COR-L47 (cell line): ENCODE measurements around the gene ARHGEF7.
A peak's percentile ranks its signal among the peaks of the same experiment; 100 is the strongest.

ENCODE experiments used
- DNase-seq: peaks from one replicate; lab custom pipeline; 2025; lab: John Stamatoyannopoulos, UW

Gene ARHGEF7

DNA sequence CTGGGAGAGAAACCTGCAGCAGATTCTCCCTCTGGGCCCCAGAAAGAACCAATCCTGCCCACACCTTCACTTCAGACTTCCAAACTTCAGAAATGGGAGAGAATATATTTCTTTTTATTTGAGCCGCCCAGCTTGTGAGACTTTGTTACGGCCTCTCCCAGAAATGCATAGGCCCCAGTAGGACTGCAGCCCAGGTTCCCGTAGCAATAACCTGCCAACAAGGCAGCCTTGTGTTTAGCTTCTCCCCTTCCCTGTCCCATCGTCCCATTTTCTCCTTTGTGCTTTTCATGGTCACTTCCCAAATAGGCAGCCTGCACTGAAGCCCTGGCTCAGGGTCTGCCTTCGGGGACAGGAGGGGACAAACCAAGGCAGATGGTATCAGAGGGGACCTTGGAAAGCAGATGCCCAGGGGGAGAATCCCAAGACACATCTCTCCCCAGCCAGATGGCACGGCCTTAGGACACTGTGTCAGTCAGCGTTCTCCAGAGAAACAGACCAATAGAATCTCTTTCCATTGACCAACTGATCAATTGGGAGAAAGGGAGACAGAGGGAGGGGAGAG, 3.7 kb upstream of the ARHGEF7 start:
- DNase-seq = no peak

DNA sequence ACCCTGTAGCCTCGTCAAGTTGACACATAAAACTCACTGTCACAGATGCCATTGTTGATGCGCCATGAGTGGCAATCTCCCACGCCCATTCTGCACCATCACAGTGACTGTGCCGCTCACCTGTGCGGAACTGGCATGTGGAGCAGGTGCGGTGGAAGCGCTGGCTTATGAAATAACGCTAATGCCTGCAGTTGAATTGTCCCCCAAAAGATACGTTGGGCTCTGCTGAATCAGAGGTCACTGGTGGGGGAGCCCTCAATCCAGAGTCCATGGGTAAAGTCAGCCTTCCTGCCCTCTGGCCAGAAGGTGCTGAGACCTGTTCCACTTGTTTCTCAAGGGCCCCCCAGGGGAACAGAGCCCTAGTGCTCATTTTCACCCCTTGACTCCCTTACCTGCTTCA, 2.9 kb upstream of the ARHGEF7 start:
- DNase-seq = no peak

DNA sequence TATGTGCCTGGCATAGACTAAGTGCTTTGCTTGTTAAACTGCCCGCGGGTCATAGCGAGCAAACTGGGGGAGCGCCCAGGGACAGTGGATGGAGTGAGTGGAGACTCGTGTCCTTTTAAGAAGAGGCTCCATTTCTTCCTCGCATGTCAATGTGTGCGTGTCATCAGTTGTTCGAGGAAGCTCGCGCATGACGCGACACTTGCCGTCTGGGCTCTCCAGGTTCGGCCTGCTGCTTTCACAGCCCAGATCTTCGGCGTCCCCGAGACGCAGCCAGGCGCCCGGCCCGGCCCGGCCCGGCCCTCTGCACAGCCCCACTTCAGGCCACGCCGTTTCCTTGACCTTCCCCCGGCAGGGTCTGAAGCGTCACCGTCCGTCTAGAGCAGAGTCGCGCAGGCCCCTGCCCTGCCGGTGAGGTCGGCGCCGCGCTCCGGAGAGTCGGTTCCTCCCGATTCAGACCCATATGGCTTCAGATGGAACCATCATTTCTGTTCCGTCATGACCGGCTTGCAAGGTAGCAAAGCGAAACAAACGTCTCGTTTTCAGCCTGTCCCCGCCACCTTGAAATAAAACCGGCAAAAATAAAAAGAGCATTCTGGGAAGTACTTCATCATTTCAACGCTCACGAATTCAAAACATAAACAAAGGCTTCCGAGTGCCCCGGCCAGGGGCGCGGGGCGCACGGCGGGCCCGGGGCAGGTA, 599 bp upstream of the ARHGEF7 start:
- peak; percentile 35 for DNase-seq

DNA sequence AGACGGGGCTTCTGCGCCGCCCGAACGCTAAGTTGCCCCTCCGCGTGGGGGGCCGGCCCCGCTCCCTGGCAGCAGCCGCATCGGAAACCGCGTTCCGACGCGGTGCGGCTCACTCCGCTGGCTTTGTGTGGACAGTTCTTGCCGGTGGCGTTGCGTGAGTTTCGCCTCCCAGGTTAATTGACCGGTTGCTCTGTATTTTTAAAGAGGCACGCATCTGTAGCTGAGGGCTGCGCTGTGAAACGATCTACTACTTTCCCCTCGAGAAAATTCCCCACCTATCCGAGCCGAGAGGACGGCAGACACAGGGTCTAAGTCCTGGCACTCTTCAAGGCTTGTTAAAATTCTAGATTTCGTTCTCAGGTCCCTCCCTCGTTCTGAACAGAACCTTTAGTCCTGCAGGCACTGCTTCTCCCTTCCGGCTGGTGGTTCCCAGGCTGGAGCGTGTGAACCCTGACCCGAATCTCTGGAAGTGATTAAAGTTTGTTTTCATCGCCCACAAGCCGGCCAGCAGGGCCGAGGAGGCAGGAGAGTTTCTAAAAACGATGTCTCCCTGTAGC, 933 bp downstream of the ARHGEF7 start:
- peak; percentile 31 for DNase-seq

DNA sequence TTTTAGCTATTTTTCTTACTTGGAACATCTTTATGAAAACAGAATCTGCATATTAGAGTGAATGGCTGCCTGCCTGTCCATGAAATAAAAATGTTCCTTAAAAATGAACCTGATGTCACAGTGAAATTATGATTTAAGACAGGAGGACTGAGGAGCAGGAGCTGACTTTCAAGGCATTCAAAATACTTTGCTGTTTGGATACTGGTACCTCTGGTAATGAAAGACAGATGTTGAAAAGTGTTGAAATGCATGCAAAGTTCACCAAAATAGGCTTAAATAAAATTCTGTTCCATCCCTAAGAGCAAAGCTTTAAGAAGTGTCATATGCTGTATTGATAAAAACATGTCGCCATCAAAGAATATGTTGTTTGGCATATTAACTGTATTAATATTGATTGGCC, 1.7 kb downstream of the ARHGEF7 start:
- DNase-seq = no peak

DNA sequence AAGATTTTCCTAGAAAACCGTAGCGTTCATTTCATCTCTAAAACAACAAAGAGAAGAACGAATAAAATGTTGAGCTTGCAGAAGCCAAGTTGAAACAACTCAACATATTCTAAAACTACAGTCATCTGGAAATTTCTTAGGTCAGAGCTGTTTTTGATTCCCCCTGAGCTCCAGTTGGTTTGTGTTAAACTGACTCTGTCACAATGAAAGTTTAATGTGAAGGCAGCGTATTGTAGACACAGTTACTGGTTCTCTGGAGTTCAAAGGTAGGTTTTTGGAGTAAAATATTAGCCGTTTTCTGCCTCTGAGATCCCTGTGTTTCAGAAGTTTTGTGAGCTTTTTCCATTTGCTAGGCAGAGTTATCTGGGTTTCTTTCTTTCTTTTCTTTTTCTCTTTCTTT, 2.2 kb downstream of the ARHGEF7 start:
- DNase-seq = no peak

DNA sequence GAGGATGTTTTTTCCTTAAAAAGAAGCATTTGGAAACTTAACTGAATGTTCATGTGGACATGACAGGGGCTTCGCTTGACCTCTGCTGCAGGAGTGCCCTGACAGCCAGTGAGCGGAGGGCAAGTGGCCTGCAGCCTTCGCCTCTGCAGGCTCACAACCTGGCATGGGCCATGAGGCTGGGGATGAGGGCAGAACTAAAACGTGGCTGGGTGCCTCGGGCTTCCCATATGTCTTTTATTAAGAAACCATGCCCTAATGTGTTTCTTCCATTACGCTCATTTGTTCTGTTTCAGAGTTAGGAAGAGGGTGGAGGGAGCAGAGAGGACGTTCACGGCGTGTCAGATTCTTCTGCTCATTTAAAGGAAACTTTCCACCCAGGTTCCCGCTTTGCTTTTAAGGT, 2.9 kb downstream of the ARHGEF7 start:
- DNase-seq = no peak

DNA sequence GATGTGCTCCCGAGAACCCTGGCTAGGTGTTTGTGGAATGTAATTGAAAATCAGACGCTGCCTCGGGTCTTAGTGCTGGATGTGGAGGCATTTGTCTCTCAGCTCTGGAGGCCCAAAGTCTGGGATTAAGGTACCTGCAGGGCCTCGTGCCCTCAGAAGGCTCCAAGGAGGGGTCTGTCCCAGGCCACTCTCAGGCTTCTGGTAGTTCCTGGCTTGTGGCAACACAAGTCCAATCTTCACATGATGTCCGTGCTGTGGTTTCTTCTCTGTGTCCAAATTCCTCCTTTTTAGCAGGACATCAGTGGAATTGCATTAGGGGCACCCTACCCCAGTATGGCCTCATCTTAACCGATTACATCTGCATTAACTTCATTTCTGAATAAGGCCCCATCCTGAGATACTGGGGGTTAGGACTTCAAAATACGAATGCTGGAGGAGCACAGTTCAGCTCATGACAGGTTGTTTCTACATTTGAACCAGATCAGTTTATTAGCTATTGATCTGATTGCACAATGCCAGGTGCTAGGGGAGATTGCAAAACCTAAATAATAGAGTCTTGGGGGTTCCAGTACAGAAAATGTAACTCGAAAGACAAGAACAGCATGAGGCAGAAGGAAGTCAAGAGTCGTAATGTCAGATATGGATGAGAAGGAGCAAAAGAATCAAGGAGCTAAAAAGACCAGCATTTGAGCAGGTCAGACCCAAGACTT, 3.9 kb downstream of the ARHGEF7 start:
- no peak for DNase-seq

DNA sequence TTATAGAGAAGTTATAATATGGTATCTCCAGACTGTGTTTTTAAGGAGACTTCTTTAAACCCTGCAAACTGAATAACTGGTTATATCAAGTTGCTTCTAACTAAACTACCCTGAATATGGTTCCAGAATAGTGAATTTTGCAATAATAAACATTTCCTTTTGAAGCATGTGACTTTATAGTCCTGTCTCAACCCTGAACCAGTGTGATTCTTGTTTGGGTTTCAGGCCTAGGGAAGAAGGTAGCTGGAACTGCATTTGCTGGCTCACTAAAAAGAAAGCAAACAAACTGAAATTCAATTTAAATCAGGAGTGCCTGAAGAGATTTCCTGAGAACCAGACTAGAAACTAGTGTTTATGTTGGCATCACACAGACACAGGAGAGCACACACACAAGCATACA, 4.9 kb downstream of the ARHGEF7 start:
- no peak for DNase-seq

DNA sequence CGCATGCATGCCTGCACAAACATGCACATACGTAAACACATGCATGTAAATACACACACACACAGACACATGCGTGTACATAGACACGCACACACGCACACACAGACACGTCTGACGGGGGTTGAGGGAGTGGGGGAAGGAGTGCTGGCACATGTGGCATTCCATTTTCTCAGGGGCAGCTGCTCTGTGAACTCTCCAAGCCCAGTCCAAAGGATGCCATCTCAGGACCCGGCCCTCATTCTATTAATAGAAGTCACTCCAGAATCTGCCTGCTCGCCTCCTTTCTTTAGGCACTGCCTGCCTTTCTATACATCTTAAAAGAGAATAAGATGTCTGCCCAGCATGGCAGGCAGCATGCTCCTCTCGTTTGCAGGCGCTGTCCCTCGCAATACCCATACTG, 5.3 kb downstream of the ARHGEF7 start:
- DNase-seq = no peak

DNA sequence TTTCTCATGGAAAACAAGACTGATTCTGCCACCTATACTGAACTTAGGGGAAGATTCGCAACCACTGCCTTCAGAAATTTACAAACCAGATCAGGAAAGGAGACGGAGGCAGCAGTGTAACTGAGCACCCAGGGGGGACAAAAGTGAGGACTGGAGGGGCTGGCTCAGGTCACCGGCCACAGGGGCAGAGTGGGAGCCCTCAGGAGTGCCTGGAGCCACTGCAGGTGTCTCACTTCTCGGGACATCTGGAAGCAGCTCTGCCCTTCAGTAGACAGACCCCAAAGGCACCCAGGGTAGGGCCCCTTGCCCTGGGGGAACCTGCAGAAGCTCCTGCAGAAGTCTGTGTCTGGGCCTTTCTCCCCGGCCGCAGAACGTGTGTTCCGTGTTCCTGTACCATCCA, 5.8 kb downstream of the ARHGEF7 start:
- no peak for DNase-seq

DNA sequence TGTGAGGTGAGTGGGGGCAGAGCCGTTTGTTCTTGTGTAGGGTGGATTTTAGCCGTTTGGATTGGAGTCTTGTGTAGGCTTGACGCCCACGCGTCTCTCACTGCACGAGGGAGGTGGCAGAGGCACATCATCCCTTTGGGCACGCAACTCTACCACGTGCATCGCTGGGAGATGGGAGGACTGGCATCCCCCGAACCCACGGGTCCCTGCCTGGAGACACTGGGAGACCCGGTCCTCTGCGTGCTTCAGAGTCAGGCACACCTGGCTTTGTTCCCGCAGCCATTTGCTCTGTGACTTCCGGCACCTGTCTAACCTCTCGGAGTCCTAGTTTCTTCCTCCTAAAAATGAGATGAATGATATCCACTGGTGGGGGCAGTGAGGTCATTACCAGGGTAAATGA, 6.4 kb downstream of the ARHGEF7 start:
- no peak for DNase-seq

DNA sequence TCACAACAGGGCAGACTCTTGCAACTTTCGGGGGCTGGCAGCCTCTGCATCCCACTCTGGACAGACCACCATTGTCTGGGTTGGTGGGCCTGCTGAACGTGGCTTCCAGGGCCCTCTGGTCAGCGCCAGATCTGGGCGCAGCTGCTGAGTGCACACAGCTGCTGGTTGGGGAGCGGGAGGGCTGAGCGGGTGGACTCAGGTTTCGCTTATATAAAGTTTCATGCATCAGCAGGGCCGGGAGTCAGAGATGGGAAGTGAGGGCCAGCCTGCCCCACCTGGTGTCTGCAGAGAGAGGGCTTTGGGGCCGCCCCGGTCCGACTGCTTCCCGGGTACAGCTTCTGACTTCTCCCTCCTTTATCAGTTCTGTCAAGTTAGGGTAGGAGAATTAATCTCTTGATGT, 6.9 kb downstream of the ARHGEF7 start:
- no peak for DNase-seq

DNA sequence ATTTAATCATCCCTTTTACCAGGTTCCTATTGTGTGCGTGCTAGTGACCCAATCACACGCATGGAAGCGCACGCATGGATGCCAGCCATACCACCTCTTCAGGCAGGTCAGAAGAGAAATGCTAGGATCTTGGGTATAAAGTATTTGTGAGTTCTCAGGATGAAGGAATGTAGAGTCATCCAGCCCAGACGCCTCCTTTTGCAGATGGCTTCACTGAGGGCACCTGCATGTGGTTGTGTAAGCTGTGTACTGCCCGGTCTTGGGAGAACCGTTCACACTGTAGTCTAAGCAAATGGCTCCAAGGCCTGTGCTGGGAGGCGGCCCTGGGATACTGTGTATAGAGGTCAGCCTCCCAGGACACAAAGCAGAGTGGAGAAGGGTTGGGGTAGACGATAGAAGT, 7.5 kb downstream of the ARHGEF7 start:
- no peak for DNase-seq

DNA sequence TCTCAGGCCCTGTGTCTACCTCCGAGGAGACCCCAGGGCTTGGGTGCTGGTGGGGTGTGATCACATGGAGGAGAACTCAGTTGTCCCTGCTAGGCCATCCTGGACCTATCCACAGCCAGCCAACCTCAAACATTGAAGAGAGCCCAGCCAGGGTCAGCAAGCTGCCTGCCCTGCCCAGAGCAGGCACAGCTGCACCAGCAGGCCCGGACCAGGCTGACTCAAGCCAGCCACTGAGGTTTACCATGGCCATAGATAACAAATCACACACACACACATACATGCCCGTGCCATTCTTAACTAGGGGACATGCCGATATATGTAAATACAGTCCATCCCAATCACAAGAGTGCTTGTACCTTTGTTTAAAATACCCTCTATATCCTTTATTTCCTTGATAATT, 8.1 kb downstream of the ARHGEF7 start:
- no peak for DNase-seq

DNA sequence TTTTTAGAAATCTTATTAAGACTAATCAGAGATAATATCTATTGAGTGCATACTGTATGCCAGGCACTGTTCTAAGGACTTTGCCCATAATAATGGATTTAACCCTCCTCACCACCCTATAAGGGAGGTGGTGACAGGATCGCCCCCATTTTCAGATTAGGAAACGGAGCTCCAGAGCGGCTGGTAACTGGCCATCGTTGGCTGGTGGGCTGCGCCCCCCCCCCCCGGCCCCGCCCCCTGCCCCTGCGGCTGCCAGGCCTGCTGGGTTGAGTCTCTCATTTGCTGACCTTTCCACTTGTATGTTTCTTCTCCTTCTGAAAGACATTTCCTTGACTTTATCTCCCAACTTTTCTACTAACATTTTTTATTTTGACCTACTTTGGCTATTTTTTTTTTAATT, 8.5 kb downstream of the ARHGEF7 start:
- no peak for DNase-seq

DNA sequence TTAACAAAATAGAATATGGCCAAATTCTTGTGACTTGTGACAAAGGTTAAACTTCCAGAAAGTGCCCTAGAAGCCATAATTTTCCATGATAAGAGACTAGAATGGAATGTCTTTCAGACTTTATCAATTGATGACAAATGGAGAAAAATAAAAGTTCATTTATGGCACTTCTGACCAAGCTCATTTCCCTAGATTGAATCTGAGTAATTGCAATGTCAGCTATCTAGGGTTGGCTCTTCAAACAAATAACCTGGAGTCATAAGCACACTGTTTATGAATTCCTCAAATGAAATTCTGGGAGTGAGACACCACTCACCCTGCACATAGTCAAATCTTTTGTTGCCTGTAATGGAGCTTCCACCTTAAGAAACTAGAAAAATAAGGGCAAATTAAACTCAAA, 11.4 kb downstream of the ARHGEF7 start:
- DNase-seq = no peak

DNA sequence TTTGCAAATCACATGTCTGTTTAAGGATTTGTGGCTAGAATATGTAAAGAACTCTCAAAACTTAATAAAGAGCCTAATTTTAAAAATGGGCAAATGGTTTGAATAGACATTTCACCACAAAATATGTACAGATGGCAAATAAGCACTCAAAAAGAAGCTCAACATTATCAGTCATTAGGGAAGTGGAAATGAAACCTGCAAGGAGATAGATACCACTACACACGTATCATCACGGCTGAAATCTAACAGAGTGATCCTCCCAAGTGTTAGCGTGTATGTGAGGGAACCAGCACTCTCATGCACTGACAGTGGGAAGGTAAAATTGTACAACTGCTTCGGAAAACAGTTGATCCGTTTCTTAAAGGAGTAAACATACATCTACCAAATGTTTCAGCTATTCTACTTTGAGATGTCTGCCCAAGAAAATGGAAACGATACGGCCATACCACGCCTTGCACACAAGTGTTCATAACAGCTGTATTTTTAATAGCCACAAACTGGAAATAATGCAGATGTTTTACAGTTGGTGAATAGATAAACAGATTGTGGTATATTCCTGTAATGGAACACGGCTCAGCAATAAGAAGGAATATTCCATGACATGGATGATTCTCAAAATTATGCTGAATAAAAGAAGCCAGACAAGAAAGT, 14.5 kb downstream of the ARHGEF7 start:
- DNase-seq = no peak

DNA sequence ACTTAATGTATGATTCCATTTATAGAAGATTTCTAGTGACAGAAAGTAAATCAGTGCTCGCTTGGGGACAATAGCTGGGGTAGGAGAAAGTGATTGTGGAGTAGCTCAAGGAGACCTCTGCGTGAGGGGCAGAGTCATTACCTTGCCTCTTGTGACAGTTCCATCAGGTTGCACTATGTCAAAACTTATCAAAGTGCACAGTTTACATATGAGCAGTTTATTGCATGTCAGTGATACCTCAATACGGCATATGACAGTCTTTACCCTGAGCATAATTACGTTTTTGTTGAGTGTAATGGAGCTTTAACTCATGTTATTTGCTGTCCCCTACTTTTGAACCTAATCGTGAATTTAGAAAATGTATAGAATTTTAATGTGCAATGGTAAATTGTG, 15.0 kb downstream of the ARHGEF7 start:
- DNase-seq = no peak

DNA sequence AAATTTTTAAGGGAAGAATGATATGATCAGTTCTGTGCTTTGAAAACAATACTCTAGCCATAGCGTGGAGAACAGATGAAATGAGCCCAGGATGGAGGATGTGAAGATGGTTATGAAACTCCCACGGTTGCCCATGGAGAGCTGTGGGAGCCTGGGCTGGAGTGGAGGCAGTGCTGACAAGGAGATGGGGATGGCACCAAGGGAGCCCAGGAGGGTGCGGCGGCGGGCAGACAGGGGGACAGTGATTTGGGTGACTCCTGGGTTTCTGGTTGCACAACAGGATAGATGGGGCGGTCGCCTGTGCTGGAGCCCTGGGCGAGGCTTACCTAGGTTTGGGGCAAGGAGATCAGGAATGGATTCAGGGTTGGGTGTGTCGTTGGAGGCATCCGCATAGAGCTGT, 15.9 kb downstream of the ARHGEF7 start:
- DNase-seq = no peak

DNA sequence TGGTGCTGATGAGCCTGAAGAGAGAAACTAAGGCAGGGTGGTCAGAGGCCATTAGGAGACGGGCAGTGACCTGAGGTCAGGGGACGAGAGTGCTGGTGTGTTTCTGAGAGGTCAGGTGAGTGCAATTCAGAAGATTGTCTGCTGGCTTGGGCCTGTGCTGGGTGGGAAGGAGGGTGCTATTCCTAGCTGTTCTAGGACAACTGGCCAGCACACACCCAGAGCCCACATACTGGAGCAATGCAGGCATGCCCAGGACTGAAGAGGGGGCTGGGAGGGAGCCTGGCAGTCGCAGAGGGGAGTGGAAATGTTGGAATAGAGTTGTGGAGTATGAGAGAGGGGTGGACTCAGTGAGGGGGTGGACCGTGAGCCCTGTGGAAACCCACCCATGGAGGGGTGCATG, 16.5 kb downstream of the ARHGEF7 start:
- no peak for DNase-seq

DNA sequence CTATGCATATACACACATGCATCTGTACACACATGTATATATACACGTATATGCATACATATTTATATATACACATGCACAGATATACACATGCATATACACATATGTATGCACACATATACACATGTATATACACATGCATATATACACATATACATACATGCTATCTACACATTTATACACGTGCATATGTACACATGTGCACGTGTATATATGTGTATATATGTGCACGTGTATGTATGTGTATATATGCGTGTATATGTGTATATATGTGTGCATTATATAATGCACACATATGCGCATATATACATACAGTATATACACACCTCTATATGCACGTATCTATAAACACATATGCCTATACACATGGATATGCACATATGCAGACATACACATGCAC, 17.8 kb downstream of the ARHGEF7 start:
- DNase-seq = no peak

DNA sequence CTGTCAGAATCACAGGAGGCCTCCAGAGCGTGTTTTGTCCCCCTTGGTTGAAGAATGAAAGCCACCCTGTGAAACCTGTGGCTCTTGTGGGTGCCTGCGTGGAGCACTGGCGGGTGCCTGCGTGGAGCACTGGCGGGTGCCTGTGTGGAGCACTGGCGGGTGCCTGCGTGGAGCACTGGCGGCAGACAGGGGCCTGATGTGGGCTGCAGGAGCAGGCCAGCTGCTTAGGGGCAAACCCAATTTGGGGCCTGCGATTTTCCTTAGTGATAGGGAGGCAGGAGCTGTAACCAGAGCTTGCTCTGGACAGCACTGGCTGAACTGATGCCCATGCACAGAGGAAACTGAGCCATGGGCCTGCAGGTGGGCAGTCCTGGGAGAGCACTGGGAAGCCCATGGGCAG, 24.3 kb downstream of the ARHGEF7 start:
- no peak for DNase-seq
